Transverse colon (tissue), 4 donors: Measurements from ENCODE around the gene WFS1. TPM values are rescaled to one million over a fixed set of nuclear protein-coding genes. Genes with fewer than 3 reads are reported as not detected.

ENCODE experiments used
- DNase-seq: peaks from one replicate; pipeline ENCODE4 v3.0.0-alpha.2; 2019
- H3K27ac ChIP-seq, 4 donors: fragments of 200-600 bp; sonication (generic); 2 replicates each; pipeline ENCODE4 v1.5.1; 2016 to 2018; ENCODE audit warnings: inconsistent platforms in 4 of 4
- H3K27me3 ChIP-seq: fragments of 200-600 bp; sonication (generic); 2 replicates; pipeline ENCODE4 v1.5.1; 2017; ENCODE audit warnings: inconsistent platforms
- H3K36me3 ChIP-seq, 4 donors: fragments of 200-600 bp; sonication (generic); 2 replicates each; pipeline ENCODE4 v1.5.1; 2017 to 2019; ENCODE audit warnings: inconsistent platforms in 4 of 4
- H3K4me1 ChIP-seq, 4 donors: fragments of 200-600 bp; sonication (generic); 2 replicates each; pipeline ENCODE4 v1.5.1; 2017 to 2020; ENCODE audit warnings: inconsistent platforms in 4 of 4
- H3K4me3 ChIP-seq, 4 donors: fragments of 200-600 bp; sonication (generic); 1 replicate in 1 of 4; 2 replicates in 3 of 4; pipeline versions ENCODE4 v1.5.1 to v1.6.1; 2017 to 2019; ENCODE audit warnings: inconsistent platforms in 4 of 4
- H3K9me3 ChIP-seq, 2 donors: fragments of 200-600 bp; sonication (generic); 2 replicates each; pipeline ENCODE4 v1.5.1; 2017 to 2019; ENCODE audit warnings: inconsistent platforms in 2 of 2
- CTCF ChIP-seq, 5 experiments: fragments of 200-600 bp in 3 of 5; fragments of 450-650 bp in 2 of 5; sonication (generic) in 3 of 5; IDR thresholded peaks; 1 replicate in 2 of 5; 2 replicates in 3 of 5; pipeline ENCODE4 v1.5.1; 2016 to 2017; ENCODE audit warnings: antibody characterized with exemption in 5 of 5, inconsistent platforms in 3 of 5, mild to moderate bottlenecking in 2 of 5, moderate library complexity in 1 of 5
- EP300 ChIP-seq: sonication (generic); formaldehyde crosslinking; IDR thresholded peaks from one replicate; pipeline ENCODE4 v1.6.1; 2017; ENCODE audit warnings: antibody characterized with exemption, low read depth
- POLR2A ChIP-seq: fragments of 450-650 bp; IDR thresholded peaks from one replicate; pipeline ENCODE4 v1.6.1; 2016; ENCODE audit warnings: antibody characterized with exemption, mild to moderate bottlenecking, moderate library complexity
- POLR2AphosphoS5 ChIP-seq, 3 donors: sonication (generic); formaldehyde crosslinking; IDR thresholded peaks; one replicate each; pipeline ENCODE4 v1.6.1; 2016; ENCODE audit warnings: antibody characterized with exemption in 3 of 3
- WGBS, 2 donors: methylation state at CpG; one replicate each; pipeline ENCODE4 v1.1.5; 2018; ENCODE audit warnings: low coverage in 1 of 2; 5-methylcytosine and 5-hydroxymethylcytosine counted together
- in situ Hi-C, 4 donors: fragments of 200-750 bp; cut with MboI; loops; one replicate each; pipeline versions ENCODE4 v1.15.0 to v1.15.1; 2017; ENCODE audit warnings: low sequenced_read_pairs in 3 of 4, low pct_ligation_motif_present in 1 of 4, low pct_unique_long_range_greater_than_20kb in 1 of 4
- intact Hi-C: fragments of 100-400 bp; cut with DNase I; formaldehyde crosslinking; loops from one replicate; pipeline ENCODE4 v1.15.1; 2023; ENCODE audit warnings: low total_unique reads
- total RNA-seq, 4 donors: library from RNA; depleted of rRNA; stranded (reverse); fragments of >200 nt; gene quantifications; one replicate each; pipeline ENCODE4 v1.1.0, GENCODE V29; 2016

The WFS1 gene
- total RNA-seq, 4 donors from 2014 or later, result 11.5 to 23.5 (median 20.8) TPM

GRCh38 chr4:6335040-6335590 is 65.5 kb downstream of the WFS1 start:
- no peak for TF ChIP-seq POLR2AphosphoS5 (IDR thresholded peaks at IDR 0.05)
- TF ChIP-seq EP300, result no peak
- no peak for TF ChIP-seq POLR2A
- no peak for TF ChIP-seq CTCF (IDR thresholded peaks at IDR 0.05)
- H3K36me3 ChIP-seq, result no peaks in the 10 kb centered on the region
- in situ Hi-C loops (no loop called here), intact Hi-C loops (no loop called here)
- no peaks in the 10 kb centered on the region for H3K9me3 ChIP-seq
- no peaks in the 10 kb centered on the region for H3K4me1 ChIP-seq
- H3K27me3 ChIP-seq, result peaks cover 37% of the 10 kb centered on the region
- no peak for DNase-seq
- H3K27ac ChIP-seq, result no peak overlapping the region
- 75 to 82% methylated on average over 7 to 12 of the region's 12 CpGs for WGBS, 2 donors
- no peak overlapping the region for H3K4me3 ChIP-seq

GRCh38 chr4:6336166-6336565 is 66.5 kb downstream of the WFS1 start:
- intact Hi-C loops, result no loop called here
- Histone ChIP-seq H3K4me3 (no peak overlapping the region), H3K9me3 (no peaks in the 10 kb centered on the region), H3K27ac (no peak overlapping the region), H3K4me1 (no peaks in the 10 kb centered on the region), H3K36me3 (no peaks in the 10 kb centered on the region), H3K27me3 (peaks cover 43% of the 10 kb centered on the region)
- no peak for DNase-seq
- TF ChIP-seq EP300 (no peak), POLR2A (no peak), POLR2AphosphoS5 (IDR thresholded peaks at IDR 0.05) (no peak), CTCF (IDR thresholded peaks at IDR 0.05) (no peak)
- WGBS, 2 donors, result 75 to 80% methylated on average over 5 to 11 of the region's 13 CpGs
- in situ Hi-C loops, result no loop called here

GRCh38 chr4:6337331-6337935 is 67.8 kb downstream of the WFS1 start:
- in situ Hi-C loops (no loop called here), intact Hi-C loops (no loop called here)
- 13 to 22% methylated on average over 11 to 18 of the region's 19 CpGs for WGBS, 2 donors
- H3K4me3 ChIP-seq, result no peak overlapping the region
- peaks cover 50% of the 10 kb centered on the region for H3K27me3 ChIP-seq
- H3K9me3 ChIP-seq, result no peaks in the 10 kb centered on the region
- no peaks in the 10 kb centered on the region for H3K4me1 ChIP-seq
- no peaks in the 10 kb centered on the region for H3K36me3 ChIP-seq
- no peak for TF ChIP-seq EP300
- TF ChIP-seq POLR2AphosphoS5 (IDR thresholded peaks at IDR 0.05), result no peak
- TF ChIP-seq POLR2A, result no peak
- TF ChIP-seq CTCF (IDR thresholded peaks at IDR 0.05), result no peak
- no peak for DNase-seq
- H3K27ac ChIP-seq, result no peak overlapping the region

GRCh38 chr4:6338175-6338950 is 68.7 kb downstream of the WFS1 start:
- in situ Hi-C loops, result no loop called here
- no peaks in the 10 kb centered on the region for H3K4me1 ChIP-seq
- no peaks in the 10 kb centered on the region for H3K9me3 ChIP-seq
- TF ChIP-seq POLR2A (no peak), CTCF (IDR thresholded peaks at IDR 0.05) (no peak), POLR2AphosphoS5 (IDR thresholded peaks at IDR 0.05) (no peak), EP300 (no peak)
- intact Hi-C loops, result no loop called here
- H3K27ac ChIP-seq, result no peak overlapping the region
- no peaks in the 10 kb centered on the region for H3K36me3 ChIP-seq
- H3K4me3 ChIP-seq, result no peak overlapping the region
- WGBS, 2 donors, result 40 to 60% methylated on average over 5 to 14 of the region's 14 CpGs
- DNase-seq, result no peak
- H3K27me3 ChIP-seq, result peaks cover 52% of the 10 kb centered on the region
